Peyer's patch (tissue), 4 donors: ENCODE results near the gene TMEM94.

Experiments used
- POLR2A ChIP-seq, 2 donors: fragments of 450-650 bp; IDR thresholded peaks; one replicate each; pipeline ENCODE4 v1.5.1; 2017; ENCODE audit warnings: antibody characterized with exemption in 2 of 2, mild to moderate bottlenecking in 2 of 2, moderate library complexity in 2 of 2
- TF ChIP-seq, protein P1 (sequence below), 6 experiments: fragments of 450-650 bp in 4 of 6; fragments of 200-600 bp in 2 of 6; sonication (generic) in 1 of 6; IDR thresholded peaks; one replicate each; pipeline ENCODE4 v1.5.1; 2017 to 2019; ENCODE audit warnings: antibody characterized with exemption in 6 of 6, mild to moderate bottlenecking in 3 of 6, moderate library complexity in 1 of 6

DNA sequence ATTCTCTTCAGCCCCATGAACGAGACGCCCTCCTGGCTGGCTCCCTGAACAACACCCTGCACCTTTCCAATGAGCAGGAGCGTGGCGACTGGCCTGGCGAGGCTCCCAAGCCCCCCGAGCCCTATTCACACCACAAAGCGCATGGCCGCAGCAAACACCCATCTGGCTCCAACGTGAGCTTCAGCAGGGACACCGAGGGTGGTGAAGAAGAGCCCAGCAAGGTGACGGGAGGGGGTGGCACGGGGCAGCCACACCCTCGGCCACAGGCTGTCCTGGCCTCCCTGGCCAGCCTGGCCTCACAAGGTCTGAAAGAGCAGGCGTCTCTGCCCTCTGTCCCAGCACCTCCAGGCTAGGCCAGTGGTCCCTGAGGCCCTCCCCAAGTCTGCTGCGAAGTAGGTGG, 35.2 kb downstream of the TMEM94 start:
- TF ChIP-seq, protein P1, sequence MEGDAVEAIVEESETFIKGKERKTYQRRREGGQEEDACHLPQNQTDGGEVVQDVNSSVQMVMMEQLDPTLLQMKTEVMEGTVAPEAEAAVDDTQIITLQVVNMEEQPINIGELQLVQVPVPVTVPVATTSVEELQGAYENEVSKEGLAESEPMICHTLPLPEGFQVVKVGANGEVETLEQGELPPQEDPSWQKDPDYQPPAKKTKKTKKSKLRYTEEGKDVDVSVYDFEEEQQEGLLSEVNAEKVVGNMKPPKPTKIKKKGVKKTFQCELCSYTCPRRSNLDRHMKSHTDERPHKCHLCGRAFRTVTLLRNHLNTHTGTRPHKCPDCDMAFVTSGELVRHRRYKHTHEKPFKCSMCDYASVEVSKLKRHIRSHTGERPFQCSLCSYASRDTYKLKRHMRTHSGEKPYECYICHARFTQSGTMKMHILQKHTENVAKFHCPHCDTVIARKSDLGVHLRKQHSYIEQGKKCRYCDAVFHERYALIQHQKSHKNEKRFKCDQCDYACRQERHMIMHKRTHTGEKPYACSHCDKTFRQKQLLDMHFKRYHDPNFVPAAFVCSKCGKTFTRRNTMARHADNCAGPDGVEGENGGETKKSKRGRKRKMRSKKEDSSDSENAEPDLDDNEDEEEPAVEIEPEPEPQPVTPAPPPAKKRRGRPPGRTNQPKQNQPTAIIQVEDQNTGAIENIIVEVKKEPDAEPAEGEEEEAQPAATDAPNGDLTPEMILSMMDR (IDR thresholded peaks at IDR 0.05), result no peak
- TF ChIP-seq POLR2A (IDR thresholded peaks at IDR 0.05), result no peak
